OCI-LY3 (cell line): ENCODE data around the gene WDR70.

Source experiments
- CTCF ChIP-seq: fragments of 200-600, 300-600 bp; sonication (generic); IDR thresholded peaks from 2 replicates; pipeline ENCODE4 v1.5.1; 2014; ENCODE audit warnings: antibody characterized with exemption, low read length, low read depth
- EZH2phosphoT487 ChIP-seq: fragments of 200-600 bp; shearing (Covaris generic); IDR thresholded peaks from 2 replicates; pipeline ENCODE4 v1.6.1; 2018; ENCODE audit warnings: antibody characterized with exemption, mixed run types, low read depth

- no peak for TF ChIP-seq EZH2phosphoT487
- no peak for TF ChIP-seq CTCF
Measured at GRCh38 chr5:37730896-37731455, 351.9 kb downstream of the WDR70 start.
